GM19372 (cell line): ENCODE results near the gene NBPF1.
"Not testable (repeated sequence)": the region's sequence is repeated elsewhere in the genome, so short reads cannot be mapped to it uniquely, and the experiment has no call there.

Experiments used
- ATAC-seq: cut with Tn5 transposase; IDR thresholded peaks from one replicate; pipeline ENCODE4 v1.9.1; 2021; ENCODE audit warnings: mild to moderate bottlenecking, low read depth, moderate library complexity; ENCODE audit not compliant: unreplicated experiment

Gene NBPF1

DNA sequence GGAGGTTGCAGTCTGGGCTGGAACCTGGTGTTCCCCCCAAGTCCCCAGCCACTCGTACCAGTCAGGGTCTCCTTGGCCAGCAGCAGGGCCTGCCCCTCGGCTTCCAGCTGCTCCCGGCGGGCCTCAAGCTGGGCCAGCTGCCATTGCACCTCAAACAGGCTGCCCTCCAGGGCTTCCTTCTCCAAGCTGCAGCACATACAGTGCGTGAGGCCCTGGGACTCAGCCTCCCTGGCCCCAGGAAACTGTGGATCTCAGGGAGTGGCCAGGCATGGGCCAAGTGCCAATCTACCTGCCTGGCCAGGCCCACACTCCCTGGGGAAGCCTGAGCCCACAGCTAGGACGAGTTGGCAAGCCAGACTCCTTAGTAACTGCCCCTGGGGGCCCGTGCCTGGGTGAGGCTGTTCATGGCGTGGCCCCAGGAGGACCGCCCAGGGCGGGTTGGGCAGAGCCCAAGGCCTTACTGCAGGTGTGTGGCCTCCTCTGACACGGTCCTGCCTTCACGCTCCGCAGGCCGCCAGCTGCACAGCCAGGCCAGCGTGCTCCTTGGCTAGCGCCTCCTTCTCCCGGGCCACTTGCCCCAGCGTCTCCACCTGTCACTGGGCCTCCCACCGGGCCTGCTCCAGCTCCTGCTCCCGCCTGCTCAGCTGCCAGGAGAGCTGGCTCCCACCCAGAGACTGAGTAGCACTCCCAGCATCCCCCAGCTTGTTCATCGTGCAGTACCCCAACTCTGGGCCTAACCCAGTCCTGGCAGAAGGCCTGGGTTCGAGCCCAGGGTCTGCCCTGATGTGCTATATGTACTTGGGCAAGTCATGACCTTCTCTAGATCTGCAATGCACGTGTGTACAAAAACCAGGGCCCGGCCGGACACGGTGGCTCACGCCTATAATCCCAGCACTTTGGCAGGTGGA, 10.7 kb upstream of the NBPF1 start:
- ATAC-seq = not testable (repeated sequence)

DNA sequence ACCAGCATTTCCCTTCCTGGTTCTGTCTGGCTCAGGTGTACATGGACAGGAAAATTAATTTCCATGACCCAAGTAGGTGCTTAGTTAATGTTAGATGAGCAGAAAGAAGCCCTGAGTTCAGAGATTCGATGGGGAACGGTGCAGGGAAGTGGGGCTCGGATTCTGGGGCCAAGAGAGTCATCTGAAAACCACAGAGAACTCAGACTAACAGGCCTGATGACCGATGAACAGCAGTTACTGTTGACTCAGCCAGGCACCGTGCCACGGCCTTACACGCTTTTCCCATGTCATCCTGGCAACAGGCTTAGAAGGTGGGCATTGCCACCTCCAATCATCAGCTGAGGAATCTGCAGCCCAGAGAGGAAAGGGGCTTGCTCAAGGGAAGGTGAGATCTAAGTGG, 10.0 kb upstream of the NBPF1 start:
- not testable (repeated sequence) for ATAC-seq

DNA sequence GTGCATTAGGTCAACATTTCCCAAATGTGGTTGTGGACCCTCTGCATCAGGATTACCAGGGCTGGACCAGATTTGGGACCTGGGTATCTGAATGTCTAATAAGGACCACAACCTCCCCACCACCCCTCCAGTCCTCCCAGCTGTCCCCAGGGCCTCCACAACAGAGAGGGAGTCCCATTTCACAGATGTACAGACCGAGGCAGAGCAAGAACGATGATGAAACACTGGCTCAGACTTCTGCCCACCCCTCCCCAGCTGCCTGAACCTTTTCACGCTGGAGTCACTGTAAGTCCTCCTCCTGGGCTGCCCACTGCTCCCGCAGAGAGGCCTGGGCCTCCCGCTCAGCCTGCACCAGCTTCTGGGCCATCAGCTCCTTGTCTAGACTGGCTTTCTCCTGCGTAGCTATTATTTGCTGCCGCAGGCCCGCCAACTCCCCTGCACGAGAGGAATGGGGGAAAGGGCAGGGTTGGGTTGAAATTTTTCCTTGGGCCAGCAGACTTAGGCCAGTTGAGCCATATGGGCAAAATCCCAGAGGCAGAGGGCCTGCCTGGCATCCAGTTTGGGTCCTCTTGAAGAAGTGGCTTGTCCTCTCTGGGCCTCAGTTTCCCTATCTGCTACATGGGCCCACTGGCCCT, 8.4 kb upstream of the NBPF1 start:
- ATAC-seq = not testable (repeated sequence)

DNA sequence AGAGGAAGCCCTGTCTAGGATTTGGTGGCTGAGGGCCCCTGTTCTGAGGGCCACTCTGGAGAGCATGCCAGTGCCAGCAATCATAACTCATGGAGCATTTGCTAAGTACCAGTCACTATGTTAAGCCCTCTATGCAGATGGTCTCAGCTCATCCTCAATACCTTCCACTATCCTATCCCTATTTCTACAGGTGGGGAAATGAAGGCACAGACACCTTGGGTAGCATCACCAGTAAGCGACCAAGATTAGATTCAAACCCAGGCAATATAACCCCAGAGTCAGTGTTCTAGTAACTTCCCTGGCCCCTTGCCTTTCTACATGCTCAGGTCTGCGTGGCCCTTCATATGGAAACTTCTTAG, 7.9 kb upstream of the NBPF1 start:
- ATAC-seq = no peak

DNA sequence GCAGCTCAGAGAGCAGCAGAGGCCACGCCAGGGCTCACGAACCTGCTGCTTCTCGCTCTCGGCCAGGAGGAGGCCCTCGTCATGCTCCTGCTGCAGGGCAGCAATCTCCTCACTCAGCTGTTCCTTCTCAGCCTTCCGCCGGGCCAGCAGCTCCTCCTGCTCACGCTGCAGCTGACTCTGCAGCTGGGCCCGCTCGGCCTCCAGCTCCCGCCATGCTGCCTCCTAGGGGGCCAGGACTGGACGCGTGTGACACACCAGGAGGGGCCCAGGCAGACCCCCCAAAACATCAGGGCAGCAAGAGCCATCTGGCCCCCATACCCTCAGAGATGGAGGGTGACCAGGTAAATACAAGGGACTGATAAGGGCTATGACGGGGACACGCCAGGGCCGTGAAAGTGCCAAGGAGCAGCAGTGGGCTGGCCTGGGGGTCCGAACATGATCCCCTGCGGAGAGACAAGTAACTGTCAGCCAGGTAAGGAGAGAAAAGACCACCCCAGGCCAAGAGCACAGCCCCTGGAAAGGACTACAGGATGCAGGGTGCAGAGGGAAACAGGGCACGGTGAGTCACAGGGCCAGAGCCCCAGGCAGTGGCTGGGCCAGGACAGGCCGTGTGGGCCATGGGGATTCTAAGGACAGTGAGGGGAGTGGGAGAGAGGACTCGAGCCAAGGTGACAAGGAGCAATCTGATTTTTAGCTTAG, 6.6 kb upstream of the NBPF1 start:
- not testable (repeated sequence) for ATAC-seq

DNA sequence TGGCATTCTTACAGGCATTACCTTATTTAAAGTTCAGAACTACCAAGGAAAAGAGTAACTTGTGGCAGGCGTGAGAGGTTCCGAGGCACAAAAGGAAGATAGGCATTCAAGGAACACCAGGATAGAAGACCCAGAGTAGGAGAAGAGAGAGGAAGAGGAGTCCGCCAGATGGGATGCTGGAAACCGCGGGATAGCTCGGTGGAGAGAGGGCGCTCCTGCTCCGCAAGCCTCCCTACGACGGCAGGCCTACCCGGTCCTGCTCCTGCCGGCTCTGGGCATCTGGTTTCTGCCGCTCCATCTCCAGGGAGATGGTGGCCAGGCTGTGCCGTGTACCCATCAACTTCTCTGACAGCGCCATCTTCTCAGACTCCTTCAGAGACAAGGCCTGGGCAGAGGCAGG, 5.4 kb upstream of the NBPF1 start:
- no peak for ATAC-seq

DNA sequence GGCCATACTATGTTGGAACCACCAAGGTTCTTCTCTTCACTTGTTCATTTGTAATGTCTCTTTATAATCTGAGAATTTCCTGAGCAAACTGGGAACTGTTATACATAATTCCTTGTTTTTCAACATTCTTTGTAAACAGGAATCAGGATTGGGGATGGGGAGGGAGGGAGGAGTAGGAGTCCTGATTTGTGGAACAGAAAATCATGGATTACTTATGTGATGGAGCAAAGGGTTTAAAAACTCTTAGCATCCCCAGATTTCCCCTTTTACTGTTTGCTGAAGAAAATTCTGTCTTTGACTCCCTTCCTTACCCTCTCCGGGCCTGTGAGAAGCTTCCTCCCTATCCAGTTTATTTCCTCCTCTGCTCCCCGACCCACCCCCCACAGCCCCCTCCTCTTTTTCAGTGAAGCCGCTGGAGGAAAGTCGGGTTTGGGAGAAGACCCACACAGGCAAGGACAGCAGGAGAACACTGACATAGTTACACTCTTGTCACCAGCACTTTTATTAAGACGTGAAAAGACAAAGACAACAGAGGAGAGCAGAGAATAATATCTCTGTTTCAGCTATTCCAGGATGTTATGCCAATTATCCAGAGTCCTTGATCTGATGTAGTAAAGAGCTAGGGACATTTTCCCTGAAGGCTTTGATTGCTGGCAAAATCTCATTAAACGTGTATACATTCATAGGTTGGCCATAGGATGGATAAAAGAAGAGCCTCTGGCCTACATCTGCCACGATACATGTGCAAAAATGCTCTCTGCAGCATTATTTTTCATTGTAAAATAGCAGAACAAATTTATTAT, 4.6 kb upstream of the NBPF1 start:
- no peak for ATAC-seq

DNA sequence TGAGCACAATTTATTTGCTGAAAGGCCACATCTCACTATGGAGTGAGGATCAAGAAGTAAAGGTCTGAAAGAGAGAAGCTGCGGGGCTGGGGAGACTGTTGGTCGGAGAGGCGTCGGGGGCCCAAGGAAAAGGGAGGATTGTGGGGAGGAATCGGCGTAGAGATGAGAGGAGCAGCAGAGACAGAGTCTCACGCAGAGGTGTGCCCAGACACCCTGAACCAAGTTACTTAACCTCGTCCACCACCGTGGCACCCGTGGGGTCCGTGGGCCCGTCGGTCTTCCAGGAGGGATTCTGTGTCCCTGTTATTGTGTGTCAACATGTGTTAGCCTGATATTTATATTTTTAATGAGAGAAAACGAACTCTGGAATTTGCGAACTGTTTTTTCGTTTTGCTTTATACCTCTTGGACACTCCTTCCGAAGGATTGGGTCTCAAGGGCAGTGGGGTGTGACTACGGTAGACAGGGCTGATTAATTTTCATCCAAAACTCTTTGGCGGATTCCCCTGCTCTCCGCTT, 3.8 kb upstream of the NBPF1 start:
- ATAC-seq = no peak

DNA sequence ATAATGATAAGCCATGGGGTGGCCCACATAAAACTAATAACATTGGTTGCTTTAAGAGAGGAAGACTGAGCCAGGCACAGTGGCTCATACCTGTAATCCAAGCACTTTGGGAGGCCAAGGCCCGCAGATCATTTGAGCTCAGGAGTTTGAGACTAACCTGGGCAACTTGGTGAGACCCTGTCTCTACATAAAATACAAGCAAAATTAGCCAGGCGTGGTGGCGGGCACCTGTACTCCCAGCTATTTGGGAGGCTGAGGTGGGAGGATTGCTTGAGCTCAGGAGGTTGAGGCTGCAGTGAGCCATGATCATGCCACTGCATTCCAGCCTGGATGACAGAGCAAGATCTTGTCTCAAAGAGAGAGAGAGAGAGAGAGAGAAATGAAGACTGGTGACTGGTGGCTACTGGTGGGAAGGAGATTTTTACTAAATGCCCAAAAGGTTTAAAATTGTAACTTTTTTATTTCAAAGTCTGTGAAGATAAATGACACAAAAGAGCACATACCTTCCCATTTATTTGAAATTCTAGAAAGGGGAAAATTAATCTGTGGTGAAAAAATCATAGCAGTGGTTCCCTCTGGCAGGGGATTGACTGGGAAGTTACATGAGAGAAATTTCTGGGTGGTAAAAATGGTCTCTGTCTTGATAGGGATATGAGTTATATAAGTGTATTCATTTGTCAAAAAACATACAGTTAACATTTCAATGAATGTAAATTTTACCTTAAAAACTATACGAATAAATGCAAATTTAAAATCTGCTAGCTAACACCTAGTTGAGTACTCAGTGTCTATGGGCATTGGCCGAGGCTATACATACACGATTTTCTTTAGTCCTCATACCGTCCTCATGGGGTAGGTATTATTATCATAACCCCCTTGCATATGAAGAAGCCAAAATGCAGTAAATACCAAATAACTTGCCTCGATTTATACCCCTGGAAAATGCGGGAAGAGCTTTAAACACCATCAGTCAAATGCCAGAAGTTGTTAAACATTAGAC, 2.2 kb upstream of the NBPF1 start:
- ATAC-seq = no peak

DNA sequence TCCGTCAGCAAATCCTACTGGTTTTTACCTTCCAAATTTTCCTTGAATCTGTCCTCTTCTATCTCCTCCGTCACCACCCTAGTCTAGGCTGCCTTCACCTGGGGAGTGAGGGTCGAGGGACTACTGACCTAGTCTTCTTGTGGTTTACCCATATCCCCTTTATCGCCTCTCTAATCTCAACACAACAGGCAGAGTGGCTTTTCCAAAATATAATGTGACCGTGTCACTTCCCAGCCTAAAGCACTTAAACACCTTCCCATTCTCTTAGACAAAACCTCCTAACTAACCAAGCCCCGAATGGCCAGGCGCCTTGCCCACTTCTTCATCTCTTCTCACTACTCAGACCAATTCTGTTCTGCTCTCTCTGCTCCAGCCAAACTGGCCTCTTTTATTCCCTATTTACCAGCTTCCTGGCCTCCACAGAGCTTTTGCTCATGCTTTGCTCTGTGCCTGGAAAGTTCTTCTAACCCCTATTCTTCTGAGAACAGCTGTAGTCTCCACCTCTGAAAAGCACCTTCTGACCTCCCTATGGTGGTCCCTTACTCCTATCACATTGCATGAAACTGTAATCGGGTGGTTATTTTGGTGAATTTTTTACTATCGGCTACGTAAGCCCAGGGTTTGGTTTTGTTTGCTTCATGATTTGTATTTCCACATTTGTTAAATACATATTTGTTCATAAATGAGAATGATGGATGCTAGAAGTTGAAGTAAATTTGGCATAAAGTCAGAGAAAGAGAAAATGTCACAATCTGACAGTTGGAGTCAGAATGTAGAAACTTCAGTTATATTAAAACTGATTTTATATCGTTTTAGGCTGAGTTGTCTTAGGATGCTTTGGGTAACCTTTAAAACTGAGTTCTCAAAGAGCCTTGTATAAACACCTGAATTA, 1.2 kb upstream of the NBPF1 start:
- no peak for ATAC-seq

DNA sequence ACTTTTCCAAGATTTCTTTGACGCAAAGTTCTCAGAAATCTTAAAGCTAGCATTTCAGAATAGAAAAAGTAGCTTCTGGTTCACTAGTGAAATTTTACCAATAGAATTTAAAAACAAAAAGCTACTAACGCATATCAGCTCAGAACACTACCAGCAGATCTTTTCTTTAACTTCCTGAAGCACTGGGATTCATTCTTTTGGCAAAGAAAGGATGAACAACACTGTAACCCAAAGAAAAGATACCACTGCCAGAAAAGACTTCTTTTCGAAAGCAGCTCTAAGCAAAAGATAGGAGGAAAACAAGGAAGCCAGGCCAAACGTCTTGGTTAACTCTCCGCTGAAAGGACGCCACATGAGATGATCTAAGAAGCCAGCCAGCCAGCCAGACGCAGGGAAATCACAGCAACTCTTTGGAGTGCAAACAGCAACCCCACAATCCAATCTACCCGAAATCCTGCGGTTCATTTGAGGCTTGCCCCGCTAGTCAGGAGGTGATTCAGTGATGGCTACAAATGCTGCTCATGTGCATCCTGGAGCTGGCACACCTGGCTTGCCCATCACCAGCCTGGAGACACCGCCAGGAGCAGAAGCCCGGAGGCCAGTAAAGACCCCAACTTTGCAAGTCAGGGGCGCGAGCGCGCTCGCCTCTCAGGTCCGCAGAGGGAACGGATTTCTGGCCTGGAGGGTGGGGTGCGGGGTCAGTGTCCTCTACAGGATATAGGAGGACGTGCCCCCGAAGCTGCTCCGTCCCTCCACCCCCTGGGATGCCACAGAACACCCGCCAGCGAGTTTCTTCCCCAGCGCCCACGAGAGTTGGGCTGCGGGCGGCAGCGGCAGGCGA, 812 bp downstream of the NBPF1 start:
- no peak for ATAC-seq

DNA sequence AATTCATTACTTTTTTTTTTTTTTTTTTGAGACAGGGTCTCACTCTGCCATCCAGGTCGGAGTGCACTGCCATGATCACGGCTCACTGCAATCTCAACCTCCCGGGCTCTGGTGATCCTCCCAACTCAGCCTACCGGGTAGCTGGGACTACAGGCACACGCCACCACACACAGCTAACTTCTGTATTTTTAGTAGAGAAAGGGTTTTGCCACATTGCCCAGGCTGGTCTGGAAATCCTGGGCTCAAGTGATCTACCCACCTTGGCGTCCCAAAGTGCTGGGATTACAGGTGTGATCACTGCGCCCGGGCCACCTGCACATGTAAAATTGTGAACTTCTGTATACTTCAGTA, 1.4 kb downstream of the NBPF1 start:
- not testable (repeated sequence) for ATAC-seq

DNA sequence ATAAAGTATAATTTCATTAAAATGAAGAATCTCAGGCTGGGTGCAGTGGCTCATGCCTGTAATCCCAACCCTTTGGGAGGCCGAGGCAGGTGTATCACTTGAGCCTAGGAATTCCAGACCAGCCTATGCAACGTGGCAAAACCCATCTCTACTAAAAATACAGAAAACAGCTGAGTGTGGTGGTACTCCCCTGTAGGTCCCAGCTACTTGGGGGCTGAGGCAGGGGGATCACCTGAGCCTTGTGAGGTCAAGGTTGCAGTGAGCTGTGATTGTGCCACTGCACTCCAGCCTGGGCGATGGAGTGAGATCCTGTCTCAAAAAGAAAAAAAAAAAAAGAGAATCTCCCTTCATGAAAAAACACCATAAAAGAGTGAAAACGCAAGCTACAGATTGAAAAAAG, 2.2 kb downstream of the NBPF1 start:
- not testable (repeated sequence) for ATAC-seq

DNA sequence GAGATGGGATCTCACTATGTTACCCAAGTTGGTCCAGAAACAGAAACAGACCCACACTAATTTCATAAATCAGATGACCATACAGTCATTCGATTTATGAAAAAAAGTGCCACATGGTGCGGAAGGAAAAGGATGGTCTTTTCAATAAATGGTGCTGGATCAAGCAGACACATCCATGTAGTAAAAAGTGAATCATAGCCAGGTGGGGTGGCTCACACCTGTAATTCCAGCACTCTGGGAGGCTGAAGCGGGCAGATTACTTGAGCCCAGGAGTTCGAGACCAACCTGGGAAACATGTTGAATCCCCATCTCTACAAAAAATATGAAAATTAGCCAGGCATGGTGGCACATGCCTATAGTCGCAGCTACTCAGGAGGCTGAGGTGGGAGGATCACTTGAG, 2.8 kb downstream of the NBPF1 start:
- ATAC-seq = not testable (repeated sequence)

DNA sequence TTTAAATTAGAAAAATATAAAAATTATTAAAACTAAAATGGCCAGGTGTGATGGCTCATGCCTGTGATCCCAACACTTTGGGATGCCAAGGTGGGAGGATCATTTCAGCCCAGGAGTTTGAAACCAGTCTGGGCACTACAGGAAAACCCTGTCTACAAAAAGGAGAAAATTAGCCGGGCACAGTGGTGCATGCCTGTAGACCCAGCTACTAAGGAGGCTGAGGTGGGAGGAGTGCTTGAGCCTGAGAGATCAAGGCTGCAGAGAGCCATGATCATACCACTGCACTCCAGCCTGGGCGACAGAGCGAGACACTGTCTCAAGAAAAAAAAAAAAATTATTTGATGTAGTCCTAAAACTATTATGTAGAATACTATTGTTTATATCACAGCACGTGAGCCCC, 3.6 kb downstream of the NBPF1 start:
- not testable (repeated sequence) for ATAC-seq

DNA sequence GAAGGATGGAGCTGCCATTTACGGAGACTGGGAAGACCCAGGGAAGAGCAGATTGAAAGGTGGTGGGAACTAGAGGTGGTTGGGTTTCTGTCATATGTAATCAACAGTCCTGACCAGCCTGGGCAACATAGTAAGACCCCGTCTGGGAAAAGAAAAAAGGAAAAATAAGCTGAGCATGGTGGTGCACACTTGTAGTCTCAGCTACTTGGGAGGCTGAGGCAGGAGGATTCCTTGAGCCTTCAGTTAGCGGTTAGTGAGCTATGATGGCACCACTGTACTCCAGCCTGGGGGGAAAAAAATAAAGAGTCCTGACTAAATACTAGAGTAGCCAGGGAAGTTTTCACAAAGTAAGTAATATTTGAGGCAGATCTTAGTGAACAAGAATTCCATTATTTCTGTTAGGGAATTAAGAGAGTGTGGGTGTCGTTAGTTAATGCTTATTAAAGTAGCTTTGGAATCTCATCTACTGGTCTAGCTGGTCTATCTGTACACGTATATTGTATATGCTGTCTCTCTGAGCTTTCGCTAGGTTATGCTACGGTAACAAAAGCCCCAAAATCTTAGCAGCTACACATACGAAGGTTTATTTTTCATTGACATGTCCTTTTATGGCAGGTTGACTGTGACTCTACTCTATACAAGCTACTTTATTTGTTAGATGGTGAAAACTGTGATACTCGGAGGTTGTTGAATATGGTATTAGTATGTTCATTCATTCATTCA, 4.4 kb downstream of the NBPF1 start:
- no peak for ATAC-seq
